HG02588 (cell line): ENCODE results near the gene GPR62.

Experiments used
- ATAC-seq: cut with Tn5 transposase; IDR thresholded peaks from one replicate; pipeline ENCODE4 v1.9.1; 2021; ENCODE audit warnings: mild to moderate bottlenecking, moderate library complexity; ENCODE audit not compliant: unreplicated experiment

Gene GPR62

DNA sequence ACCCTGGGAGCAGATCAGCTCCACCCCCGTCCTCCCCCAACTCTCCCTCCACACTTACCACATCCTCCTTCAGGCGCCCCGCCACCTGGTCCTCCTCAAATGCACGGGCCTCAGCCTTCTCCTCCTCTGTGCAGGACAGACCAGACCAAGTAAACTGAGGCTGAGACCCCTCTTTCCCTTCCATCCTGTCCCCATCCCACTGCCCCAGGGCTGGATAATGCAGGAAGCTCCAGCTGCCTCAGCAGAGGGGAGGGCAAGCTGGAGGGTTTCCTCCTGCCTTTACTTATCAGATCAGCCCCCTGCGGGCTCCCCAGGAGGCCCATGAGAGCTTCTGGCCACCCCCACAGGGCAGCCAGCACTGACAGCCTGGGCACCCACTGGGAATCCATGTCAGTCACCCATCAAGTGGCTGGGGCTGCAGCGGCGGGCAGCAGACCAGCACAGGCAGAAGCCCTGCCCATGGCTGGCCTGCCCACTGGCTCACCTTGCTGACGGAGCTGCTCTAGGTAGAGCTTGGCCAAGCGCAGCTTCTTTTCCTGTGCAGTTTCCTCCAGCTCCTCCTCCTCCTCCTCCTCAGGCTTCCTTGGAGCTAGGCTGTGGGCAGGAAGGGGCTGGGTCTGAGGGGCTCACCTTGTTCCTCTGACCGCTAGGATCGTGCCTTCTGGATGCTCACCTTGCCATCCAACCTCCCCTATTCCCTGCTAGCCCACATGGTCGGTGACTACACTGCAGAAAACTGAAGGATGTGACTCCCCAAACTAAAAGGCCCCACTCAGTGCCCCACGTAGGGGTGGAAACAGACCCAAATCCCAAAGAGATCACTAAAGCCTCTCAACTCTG is 17.4 kb upstream of the GPR62 start:
- no peak for ATAC-seq

DNA sequence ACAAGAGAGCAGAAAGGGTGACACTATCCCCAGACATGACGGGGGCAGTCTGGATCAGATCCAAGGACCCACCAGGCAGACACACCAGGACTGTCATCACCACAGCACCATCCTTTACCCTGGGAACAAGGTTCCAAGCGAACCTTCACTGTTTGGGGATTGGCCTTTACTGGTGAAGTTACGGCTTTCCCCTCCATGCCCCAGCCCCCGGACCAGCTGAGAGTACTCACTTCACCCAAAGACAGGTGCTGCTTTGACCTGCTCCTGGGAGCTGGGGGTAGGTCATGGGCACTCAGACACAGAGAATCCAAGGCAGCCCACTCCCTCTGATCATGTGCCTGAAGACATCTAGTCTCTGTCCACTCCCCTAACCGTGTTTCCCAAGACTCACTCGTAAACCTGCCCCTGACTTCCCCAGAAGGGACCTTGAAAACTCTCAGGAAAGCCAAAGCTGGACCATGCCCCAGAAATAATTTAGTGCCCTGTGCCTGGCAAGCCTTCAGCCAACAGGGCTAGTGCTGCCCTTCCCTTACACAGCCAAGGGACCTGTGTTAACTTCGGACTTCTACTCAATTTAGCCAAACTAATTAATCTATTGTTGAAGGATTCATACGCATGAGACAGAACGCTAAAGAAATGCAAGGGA is 16.3 kb upstream of the GPR62 start:
- ATAC-seq: no peak

DNA sequence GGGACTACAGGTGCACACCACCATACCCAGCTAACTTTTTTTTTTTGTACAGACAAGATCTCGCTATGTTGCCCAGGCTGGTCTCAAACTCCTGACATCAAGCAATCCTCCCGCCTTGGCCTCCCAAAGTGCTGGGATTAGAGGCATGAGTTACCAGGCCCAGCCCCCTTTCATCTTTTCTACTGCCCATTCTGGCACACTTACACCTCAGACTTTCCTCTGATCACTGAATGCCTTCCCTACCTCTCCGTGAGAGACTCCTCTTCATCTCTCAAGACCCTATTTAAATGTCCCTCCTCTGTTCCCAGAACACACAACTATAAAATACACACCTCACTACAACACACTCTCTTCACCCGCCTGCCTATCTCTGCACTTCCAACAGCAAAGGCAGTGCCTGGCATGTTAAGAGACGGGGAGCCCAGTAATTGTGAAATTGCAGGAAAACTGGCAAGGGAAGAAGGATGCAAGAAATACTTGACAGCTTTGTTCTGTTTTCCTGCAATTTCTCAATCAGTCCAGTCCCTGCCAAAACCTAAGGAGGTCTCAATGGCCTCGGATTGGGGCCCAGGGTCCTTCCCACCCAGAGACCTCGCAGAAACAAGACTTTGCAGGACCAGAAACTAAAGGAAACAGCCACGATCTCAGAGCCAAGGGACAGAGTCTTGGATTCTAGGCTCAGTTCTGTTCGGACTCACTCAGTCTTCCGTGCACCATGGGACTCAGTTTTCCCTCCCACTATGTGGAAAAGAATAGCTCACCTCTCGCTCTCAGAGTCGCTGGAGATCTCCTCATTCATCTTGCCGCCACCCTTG is 14.3 kb upstream of the GPR62 start:
- ATAC-seq: no peak

DNA sequence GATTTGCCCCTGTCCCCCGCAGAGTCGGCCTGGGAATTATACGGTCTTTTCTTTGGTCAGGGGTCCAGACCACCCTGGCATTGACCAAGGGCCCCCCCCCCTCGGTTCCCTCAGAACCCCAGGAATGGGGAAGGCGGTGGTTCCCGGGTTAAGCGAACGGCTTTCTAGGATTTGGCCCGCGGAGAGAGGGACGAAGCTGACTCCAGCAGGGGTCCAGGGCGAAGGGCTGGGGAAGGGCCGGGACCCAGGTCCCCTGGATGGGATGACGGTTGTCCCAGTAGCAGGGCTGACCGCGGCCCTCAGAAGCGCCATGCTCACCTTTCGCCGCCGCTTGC is 13.8 kb upstream of the GPR62 start:
- no peak for ATAC-seq

DNA sequence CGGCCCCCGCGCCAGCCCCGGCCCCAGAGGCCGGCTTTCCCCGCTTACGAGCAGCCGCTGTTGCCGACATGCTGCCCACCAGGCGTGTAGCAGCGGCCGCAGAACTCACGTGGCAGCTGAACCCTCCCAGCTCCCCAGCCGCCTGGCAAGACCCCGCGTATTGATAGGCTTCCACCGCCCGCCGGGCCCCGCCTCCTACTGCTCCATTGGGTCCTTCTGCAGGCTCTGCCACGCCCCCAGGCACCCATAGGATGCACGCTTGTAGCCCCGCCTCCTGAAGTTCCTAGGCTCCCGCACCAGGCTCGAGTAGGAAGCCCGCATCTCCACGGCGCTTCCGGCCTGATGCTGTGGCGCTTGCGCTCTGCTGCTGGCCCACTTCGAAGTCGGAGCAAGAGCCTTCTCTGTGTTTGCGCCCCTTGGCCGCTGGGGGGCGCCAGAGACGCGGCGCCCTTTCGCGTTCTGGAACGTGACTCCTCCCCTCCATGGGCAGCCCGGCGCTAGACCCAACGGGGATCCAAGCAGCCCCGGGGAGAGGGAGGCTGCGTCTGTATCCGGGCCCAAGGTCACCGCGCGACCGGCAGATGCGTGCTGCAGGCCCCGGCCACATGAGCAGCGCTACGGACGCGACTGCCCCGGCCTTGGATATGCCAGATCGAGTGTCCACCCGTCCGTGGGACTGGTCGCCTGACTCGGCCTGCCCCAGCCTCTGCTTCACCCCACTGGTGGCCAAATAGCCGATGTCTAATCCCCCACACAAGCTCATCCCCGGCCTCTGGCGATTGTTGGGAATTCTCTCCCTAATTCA is 13.2 kb upstream of the GPR62 start, which contains the start of the genes PARP3 and RRP9:
PARP3 (plus strand) TSS at position 566 of the 805 bp plus-strand sequence. CDS start 993 bp downstream, outside the sequence.
RRP9 (minus strand) TSS at position 107 of the 805 bp plus-strand sequence; CDS start at position 70, 37 bp downstream.
- peak; percentile 89 for ATAC-seq

DNA sequence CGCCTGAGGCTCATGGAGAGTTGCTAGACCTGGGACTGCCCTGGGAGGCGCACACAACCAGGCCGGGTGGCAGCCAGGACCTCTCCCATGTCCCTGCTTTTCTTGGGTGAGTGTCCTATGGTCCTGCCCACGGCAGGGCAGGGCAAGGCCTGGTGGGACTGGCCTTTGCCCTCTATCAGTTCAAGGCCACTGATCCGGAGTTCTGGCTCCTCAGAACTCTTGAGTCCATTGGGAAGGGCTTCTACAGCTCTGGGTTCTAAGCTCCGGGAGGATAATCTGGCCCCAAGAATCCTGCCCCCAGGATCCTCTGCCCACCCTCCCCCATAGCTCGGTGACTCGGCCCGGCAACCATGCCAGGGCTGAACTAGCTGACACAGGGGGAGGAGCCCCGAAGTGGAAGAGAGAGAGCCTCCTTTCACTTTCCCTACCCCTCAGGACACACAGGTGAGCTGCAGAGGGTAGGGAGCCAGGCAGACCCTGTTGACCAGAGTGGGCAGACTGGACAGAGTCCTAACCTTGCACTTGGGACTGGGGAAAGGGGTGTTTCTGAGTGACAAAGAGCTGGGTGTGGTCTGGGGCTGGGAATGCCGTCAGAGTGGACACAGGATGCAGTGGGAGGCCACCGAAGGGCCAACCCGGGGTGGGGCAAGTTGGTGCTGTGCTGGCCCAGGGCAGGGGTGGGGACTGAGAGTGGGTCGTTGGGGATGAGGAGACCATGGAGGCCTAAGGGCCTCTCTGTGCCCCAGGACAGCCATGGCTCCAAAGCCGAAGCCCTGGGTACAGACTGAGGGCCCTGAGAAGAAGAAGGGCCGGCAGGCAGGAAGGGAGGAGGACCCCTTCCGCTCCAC is 12.4 kb upstream of the GPR62 start:
- ATAC-seq: peak; percentile 22

DNA sequence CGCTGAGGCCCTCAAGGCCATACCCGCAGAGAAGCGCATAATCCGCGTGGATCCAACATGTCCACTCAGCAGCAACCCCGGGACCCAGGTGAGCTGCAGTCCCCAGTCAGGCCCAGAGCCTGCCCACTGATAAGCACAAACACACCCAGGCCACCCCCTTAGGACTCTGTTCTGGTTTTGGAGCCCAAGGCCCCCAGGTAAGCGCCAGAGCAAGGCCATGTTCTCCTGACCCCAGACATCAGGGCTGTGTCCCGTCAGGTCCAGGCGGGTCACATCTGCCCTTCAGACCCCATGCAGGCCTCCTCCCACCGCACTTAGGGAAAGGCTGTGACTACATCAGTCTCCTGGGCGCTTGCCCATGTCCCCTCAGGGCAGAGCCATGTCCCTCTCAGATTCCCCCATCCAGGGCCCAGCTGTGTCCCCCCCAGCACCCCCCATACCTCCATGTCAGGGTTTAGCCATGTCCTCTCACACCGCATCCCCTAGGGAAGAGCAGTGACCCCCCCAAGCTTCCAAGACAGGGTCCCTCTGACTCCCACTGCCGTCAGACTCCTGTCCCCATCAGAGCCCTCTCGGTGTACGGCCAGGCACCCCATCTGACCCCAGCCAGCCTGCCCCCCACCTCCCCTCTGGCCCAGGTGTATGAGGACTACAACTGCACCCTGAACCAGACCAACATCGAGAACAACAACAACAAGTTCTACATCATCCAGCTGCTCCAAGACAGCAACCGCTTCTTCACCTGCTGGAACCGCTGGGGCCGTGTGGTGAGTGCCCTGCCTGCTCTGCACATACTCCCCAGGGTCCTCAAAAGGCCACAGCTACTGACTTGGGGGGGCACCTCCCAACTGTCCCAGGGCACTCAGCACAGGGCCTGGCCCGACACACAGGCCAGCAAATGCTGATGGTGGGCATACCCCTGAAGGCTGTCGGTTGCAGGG is 11.5 kb upstream of the GPR62 start:
- ATAC-seq: no peak

DNA sequence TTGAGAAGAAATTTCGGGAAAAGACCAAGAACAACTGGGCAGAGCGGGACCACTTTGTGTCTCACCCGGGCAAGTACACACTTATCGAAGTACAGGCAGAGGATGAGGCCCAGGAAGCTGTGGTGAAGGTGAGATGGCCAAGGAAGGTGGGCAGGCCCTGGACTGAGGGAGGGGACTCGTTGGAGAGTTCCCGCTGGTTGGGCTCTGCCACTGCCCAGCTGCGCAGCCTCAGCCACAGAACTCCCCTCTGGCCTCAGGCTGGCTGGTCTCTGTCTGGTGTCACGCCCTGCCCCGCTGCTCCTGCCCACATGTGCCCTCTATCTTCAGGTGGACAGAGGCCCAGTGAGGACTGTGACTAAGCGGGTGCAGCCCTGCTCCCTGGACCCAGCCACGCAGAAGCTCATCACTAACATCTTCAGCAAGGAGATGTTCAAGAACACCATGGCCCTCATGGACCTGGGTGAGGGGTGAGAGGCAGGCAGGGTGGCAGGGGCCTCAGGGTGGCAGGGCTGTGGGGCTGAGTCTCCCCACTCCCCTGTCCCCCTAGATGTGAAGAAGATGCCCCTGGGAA is 10.6 kb upstream of the GPR62 start:
- ATAC-seq: no peak

DNA sequence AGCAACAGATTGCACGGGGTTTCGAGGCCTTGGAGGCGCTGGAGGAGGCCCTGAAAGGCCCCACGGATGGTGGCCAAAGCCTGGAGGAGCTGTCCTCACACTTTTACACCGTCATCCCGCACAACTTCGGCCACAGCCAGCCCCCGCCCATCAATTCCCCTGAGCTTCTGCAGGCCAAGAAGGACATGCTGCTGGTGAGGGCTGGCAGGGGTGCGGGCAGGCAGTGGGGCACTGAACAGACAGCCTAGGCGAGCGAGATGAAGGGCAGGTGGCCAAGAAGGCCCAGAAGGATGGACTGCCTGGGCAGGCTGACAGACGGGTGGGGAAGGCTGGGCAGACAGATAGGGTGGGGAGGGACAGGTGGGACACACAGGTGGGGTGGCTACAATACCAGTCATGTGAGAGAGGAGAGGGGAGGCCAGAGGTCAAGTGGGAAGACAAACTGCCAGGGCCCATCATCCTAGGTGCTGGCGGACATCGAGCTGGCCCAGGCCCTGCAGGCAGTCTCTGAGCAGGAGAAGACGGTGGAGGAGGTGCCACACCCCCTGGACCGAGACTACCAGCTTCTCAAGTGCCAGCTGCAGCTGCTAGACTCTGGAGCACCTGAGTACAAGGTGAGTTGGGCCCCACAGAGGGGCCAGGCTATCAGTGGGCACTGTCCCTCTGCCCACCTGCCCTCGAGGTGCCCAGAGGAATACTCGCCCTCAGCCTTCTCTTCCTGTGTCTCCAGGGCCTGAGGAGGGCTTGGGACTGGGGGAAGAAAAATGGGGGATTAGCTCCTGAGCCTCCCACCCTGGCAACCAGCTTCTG is 9.9 kb upstream of the GPR62 start:
- no peak for ATAC-seq

DNA sequence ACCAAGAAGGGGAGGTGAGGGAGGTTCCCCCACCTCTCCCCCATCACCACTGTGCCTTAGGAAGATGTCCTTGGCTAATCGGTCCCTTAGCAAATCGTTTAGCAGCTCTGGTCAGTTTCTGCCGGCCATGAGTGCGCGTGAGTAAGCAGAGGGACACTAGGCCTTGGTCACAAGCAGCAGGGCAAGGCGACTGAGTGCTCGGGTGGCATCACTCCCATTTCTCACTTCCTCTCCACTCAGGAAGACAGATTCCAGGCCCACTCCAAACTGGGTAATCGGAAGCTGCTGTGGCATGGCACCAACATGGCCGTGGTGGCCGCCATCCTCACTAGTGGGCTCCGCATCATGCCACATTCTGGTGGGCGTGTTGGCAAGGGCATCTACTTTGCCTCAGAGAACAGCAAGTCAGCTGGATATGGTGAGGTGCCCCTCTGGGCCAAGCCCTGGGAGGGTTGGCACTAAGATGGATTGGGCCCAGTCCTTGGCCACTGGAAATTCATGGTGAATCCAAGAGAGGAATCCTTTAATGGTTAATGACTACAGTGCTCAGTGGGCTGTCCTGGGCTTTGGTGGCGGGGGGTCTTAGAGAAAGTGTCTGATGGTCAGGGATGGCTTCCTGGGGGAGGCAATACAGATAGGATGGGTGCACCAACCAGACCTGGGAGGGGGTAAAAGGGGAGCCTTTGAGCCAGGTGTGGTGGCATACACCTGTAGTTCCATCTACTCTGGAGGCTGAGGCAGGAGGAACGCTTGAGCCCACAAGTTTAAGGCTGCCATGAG is 9.1 kb upstream of the GPR62 start:
- ATAC-seq: no peak

DNA sequence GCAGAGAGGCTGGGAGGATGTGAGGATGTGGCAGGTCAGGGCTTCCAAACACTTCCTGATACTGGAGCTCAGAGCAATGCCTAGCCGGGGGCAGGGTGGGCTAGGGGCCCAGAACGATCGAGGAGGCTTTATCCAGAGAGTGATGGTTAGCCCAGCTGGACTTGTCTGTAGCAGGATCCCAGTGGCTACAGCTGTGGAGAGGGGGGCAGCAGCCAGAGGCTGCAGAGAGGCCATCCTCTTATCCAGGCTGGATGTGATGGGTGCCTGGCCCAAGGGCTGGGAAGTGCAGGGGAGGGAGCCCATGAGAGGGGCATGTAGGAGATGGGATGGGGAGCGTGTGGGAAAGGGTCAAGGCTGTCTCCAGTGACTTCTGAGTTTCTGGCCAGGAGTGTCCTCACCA is 8.4 kb upstream of the GPR62 start:
- ATAC-seq: no peak

DNA sequence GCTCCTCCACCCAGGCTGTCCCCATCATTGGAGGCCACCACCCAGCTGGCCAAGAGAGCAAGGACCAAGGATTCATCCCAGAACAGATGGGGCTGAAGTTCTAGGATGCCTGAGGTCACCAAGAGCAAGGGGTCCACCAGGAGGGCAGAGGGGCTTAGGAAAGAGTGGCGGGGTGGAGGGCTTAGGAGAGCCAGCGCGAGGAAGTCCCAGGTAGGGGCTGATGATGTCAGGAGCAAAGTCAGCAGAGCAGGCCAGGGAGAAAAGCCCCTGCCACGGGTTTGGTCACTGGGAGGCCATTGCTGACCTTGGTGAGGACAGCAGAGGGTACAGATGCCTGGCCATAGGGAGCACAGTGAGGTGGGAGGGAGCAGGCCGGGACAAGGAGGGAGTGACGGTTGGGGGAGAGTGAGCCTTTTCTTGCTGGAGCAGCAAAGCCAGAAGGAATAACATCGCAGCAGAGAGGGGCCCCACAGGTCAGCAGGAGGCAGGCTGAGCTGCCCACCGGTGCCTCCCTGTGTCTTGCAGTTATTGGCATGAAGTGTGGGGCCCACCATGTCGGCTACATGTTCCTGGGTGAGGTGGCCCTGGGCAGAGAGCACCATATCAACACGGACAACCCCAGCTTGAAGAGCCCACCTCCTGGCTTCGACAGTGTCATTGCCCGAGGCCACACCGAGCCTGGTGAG is 7.8 kb upstream of the GPR62 start:
- ATAC-seq: no peak

DNA sequence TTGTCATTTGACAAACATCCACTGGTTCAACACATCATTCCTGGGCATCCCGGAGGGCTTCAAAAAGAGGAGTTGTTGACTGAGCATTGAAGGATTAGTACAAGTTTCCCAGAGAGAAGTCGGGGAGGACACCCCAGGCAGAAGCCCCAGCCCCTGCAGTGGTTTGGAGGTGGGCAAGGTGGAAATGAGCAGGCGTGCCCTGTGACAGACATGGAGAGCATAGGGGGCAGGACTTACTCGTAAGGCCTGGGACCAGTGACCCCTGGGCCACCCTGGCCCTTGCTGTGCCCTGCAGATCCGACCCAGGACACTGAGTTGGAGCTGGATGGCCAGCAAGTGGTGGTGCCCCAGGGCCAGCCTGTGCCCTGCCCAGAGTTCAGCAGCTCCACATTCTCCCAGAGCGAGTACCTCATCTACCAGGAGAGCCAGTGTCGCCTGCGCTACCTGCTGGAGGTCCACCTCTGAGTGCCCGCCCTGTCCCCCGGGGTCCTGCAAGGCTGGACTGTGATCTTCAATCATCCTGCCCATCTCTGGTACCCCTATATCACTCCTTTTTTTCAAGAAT is 7.1 kb upstream of the GPR62 start:
- no peak for ATAC-seq

DNA sequence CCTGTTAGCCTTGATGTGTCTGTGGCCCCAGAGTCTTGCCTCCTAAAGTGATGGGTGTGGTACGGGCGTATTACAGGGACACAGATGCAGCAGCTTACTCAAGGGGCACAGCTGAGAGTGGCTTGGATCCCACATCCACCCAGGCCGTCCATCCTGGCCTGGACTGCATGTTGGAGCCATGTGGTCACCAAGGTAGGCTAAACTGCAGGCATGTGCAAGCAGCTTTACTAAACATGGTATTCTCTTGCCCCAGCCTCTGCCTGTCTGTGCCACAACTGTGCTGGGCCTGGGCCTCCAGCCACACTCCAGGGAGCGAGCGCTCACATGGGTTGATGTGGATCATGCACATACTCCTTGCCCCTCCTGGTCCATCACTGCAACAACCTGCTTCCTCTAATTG is 6.1 kb upstream of the GPR62 start:
- no peak for ATAC-seq

DNA sequence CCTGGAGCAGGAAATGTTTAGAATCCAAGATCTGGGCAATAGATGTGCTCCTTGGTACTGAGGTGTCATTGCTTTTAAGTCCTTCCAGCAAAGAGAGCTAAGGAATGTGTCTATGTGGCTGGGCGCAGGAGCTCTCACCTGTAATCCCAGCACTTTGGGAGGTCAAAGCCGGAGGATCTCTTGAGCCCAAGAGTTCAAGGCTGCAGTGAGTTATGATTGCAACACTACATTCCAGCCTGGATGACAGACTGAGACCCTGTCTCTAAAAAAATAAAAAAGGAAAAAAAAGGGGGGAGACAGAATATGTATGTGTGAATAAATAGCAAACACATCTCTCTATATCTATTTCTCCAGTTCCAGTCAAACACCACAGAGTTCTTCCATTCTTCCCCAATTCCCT is 4.3 kb upstream of the GPR62 start:
- no peak for ATAC-seq

DNA sequence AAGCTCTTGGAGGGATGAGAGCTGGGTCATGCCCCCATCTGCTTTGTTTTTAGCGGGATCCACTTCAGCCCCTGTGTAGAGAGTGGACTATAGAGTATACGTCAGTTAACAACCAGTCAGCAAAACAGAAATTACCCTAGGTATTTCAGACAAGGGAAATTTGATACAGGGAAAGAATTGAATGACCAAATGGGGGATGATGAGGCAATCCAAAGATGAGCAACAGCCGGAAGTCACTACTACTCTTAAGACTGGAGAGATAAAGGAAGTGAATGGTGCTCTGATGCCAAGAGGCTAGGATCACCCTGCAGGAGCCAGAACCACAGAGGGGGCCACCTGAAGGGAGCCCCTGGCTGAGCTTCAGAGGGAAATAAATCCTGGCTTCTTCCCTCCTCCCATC is 1.7 kb upstream of the GPR62 start:
- no peak for ATAC-seq
